K562 (cell line): Measurements from ENCODE around the gene CASTOR1. TPM values are rescaled to one million over a fixed set of nuclear protein-coding genes. Genes with fewer than 3 reads are reported as not detected.

Experiments
- AFF1 ChIP-seq, 2 experiments: fragments of 450-650 bp; IDR thresholded peaks; 2 replicates each; pipeline ENCODE4 v1.6.1; 2018; ENCODE audit warnings: mild to moderate bottlenecking in 2 of 2, low read depth in 1 of 2; ENCODE audit not compliant: partially characterized antibody in 2 of 2
- ATF7 ChIP-seq: fragments of 450-650 bp; IDR thresholded peaks from 2 replicates; pipeline ENCODE4 v1.7.1; 2014; ENCODE audit warnings: mild to moderate bottlenecking, moderate library complexity
- CBFA2T3 ChIP-seq: fragments of 450-650 bp; IDR thresholded peaks from 2 replicates; pipeline ENCODE4 v1.6.1; 2017
- DLX4 ChIP-seq: fragments of 250-450 bp; sonication (Bioruptor Pico); IDR thresholded peaks from 2 replicates; pipeline ENCODE4 v1.6.1; 2021; ENCODE audit warnings: mild to moderate bottlenecking
- SAFB2 ChIP-seq: fragments of 200-400 bp; formaldehyde crosslinking; IDR thresholded peaks from 2 replicates; pipeline ENCODE4 v1.6.1; 2018; ENCODE audit warnings: borderline replicate concordance, low read length, low read depth, moderate library complexity; ENCODE audit not compliant: severe bottlenecking
- SMAD4 ChIP-seq: fragments of 250-450 bp; sonication (Bioruptor Pico); conservative IDR thresholded peaks from 2 replicates; pipeline ENCODE4 v1.8.0; 2021; ENCODE audit warnings: inconsistent platforms, mild to moderate bottlenecking, moderate library complexity
- TAF9B ChIP-seq: fragments of 450-650 bp; IDR thresholded peaks from 2 replicates; pipeline ENCODE4 v1.6.1; 2018; ENCODE audit warnings: mild to moderate bottlenecking; ENCODE audit not compliant: partially characterized antibody
- TFAP4 ChIP-seq: sonication (generic); formaldehyde crosslinking; IDR thresholded peaks from 2 replicates; pipeline ENCODE4 v1.8.0; 2022; ENCODE audit warnings: missing genetic modification reagents, mild to moderate bottlenecking, moderate library complexity, borderline replicate concordance
- polyA plus RNA-seq, 8 experiments: library from polyadenylated mRNA; depleted of rRNA in 4 of 8; stranded (reverse) in 5 of 8; unstranded in 3 of 8; fragments of >200 nt; fragmentation: Nextera tagmentation in 2 of 8; fragmentation: Illumina TruSeq in 1 of 8; extraction: Ambion mirVana in 2 of 8; extraction: Trizol in 1 of 8; gene quantifications; 2 replicates each; pipeline versions ENCODE4 v1.2.1 to v1.2.3, GENCODE V29; 2011 to 2014; ENCODE audit warnings: inconsistent platforms in 1 of 8, missing spikeins in 1 of 8
- total RNA-seq, 7 experiments: library from RNA; depleted of rRNA in 6 of 7; stranded (reverse); fragments of >200 nt in 6 of 7; fragmentation: Illumina TruSeq in 2 of 7; extraction: Trizol in 2 of 7; gene quantifications; 2 replicates each; pipeline versions ENCODE4 v1.2.1 to v1.2.3, GENCODE V29; 2011 to 2021; ENCODE audit warnings: low replicate concordance in 1 of 7

CASTOR1 gene
- total and polyA plus RNA-seq, 9 of the 15 experiments (the other 6 are each of a cell fraction or from before 2014, with no cell fraction given) = 0.35 to 2.6 (median 1.1) TPM

- TF ChIP-seq AFF1 (IDR thresholded peaks at IDR 0.05; ENCODE audit: low read depth in 1 of 2, partially characterized antibody in 2 of 2) (no peak), DLX4 (CRISPR knock-in tag) (no peak), CBFA2T3 (peak; percentile 41), TAF9B (peak; percentile 66), TFAP4 (CRISPR knock-in tag) (peak; percentile 52; the same call in 1 of the 2 replicates), SAFB2 (no peak), SMAD4 (CRISPR knock-in tag) (no peak), ATF7 (peak; percentile 29; the same call in 1 of the 2 replicates)
Measured at GRCh38 chr22:30308518-30309230, 19.4 kb upstream of the CASTOR1 start (continued).
